A673 (cell line): ENCODE results near the gene PCDH18.

Experiments used
- EZH2 ChIP-seq: fragments of 200-600 bp; sonication (generic); IDR thresholded peaks from 2 replicates; pipeline ENCODE4 v1.6.1; 2017; ENCODE audit warnings: borderline replicate concordance, low read depth, mild to moderate bottlenecking, mixed read lengths, antibody characterized with exemption, low read length; ENCODE audit not compliant: poor library complexity, severe bottlenecking
- TF ChIP-seq, protein P1 (sequence below): fragments of 300-800, 200-600 bp; sonication (generic); conservative IDR thresholded peaks from 2 replicates; pipeline ENCODE4 v1.5.1; 2017; ENCODE audit warnings: low read depth, mild to moderate bottlenecking, antibody characterized with exemption, low read length, moderate library complexity, mixed read lengths

- no peak for TF ChIP-seq EZH2
- TF ChIP-seq, protein P1, sequence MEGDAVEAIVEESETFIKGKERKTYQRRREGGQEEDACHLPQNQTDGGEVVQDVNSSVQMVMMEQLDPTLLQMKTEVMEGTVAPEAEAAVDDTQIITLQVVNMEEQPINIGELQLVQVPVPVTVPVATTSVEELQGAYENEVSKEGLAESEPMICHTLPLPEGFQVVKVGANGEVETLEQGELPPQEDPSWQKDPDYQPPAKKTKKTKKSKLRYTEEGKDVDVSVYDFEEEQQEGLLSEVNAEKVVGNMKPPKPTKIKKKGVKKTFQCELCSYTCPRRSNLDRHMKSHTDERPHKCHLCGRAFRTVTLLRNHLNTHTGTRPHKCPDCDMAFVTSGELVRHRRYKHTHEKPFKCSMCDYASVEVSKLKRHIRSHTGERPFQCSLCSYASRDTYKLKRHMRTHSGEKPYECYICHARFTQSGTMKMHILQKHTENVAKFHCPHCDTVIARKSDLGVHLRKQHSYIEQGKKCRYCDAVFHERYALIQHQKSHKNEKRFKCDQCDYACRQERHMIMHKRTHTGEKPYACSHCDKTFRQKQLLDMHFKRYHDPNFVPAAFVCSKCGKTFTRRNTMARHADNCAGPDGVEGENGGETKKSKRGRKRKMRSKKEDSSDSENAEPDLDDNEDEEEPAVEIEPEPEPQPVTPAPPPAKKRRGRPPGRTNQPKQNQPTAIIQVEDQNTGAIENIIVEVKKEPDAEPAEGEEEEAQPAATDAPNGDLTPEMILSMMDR, result no peak
Measured at GRCh38 chr4:137510557-137511265, 21.6 kb downstream of the PCDH18 start.
